Measurements from ENCODE around the gene PCDH15. TPM values are rescaled to one million over a fixed set of nuclear protein-coding genes. Genes with fewer than 3 reads are reported as not detected.

Gene PCDH15
- total and polyA plus RNA-seq, 2 of the 8 experiments (the other 6 are each of a cell fraction or from before 2014, with no cell fraction given) = 0.11 TPM; not detected in 1

DNA sequence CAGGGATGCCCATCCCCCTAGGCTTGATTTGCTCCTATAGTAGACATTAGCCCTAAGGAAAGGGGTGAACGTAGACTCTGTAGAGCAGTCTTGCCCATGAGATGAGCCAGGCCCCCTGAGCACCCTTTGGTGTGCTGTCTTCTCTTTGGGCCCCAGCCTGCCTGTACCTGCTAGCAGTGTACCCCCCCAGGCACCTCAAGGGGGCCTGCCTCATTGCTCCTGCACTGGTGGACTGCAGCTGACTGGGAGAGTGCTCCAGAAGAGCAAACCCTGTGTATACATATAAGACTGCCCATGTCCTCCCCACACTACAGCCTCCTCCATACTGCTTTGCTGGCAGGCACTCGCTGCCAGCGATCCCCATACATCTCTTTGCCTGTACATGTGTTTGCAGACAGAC lies 206.7 kb downstream of the PCDH15 start (continued):
- TF ChIP-seq, protein P1, sequence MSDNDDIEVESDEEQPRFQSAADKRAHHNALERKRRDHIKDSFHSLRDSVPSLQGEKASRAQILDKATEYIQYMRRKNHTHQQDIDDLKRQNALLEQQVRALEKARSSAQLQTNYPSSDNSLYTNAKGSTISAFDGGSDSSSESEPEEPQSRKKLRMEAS (IDR thresholded peaks at IDR 0.05) = no peak
